Esophagus squamous epithelium (tissue), 5 donors: Measurements from ENCODE around the gene MTREX. TPM values are rescaled to one million over a fixed set of nuclear protein-coding genes. Genes with fewer than 3 reads are reported as not detected.

Source experiments
- DNase-seq: peaks from one replicate; lab custom pipeline; 2025; lab: John Stamatoyannopoulos, UW
- H3K27ac ChIP-seq, 4 donors: fragments of 200-600 bp; sonication (generic); one replicate each; pipeline ENCODE4 v1.5.1; 2016 to 2019; ENCODE audit warnings: mild to moderate bottlenecking in 1 of 4
- H3K27me3 ChIP-seq, 4 donors: fragments of 200-600 bp; sonication (generic); 1 replicate in 3 of 4; 2 replicates in 1 of 4; pipeline versions ENCODE4 v1.5.1 to v1.6.0; 2017 to 2021; ENCODE audit warnings: antibody characterized with exemption in 1 of 4
- H3K36me3 ChIP-seq, 3 donors: fragments of 200-600 bp; sonication (generic); one replicate each; pipeline ENCODE4 v1.5.1; 2016 to 2019
- H3K4me1 ChIP-seq, 3 donors: fragments of 200-600 bp; sonication (generic); one replicate each; pipeline ENCODE4 v1.5.1; 2017 to 2019
- H3K4me3 ChIP-seq, 4 donors: fragments of 200-600 bp; sonication (generic); 1 replicate in 3 of 4; 2 replicates in 1 of 4; pipeline ENCODE4 v1.5.1; 2016 to 2019; ENCODE audit warnings: mild to moderate bottlenecking in 2 of 4, moderate library complexity in 1 of 4
- H3K9me3 ChIP-seq, 3 donors: fragments of 200-600 bp; sonication (generic); one replicate each; pipeline ENCODE4 v1.5.1; 2016 to 2019
- CTCF ChIP-seq, 6 experiments: fragments of 450-650 bp in 4 of 6; fragments of 200-600 bp in 2 of 6; sonication (generic) in 2 of 6; IDR thresholded peaks; one replicate each; pipeline ENCODE4 v1.5.1; 2016 to 2019; ENCODE audit warnings: antibody characterized with exemption in 6 of 6, mild to moderate bottlenecking in 4 of 6, moderate library complexity in 4 of 6
- POLR2A ChIP-seq, 4 donors: fragments of 450-650 bp; IDR thresholded peaks; one replicate each; pipeline ENCODE4 v1.6.1; 2017; ENCODE audit warnings: antibody characterized with exemption in 4 of 4, mild to moderate bottlenecking in 4 of 4, moderate library complexity in 3 of 4
- WGBS, 2 donors: methylation state at CpG; one replicate each; pipeline ENCODE4 v1.1.5; 2018; 5-methylcytosine and 5-hydroxymethylcytosine counted together
- intact Hi-C: fragments of 100-400 bp; cut with DNase I; formaldehyde crosslinking; loops from one replicate; pipeline ENCODE4 v1.15.0; 2022
- total RNA-seq, 4 donors: library from RNA; depleted of rRNA; stranded (reverse); fragments of >200 nt; gene quantifications; one replicate each; pipeline ENCODE4 v1.1.0, GENCODE V29; 2016
- donor health status: DM: yes; HTN: yes; CAD: no.

The MTREX gene
- total RNA-seq, 4 donors from 2014 or later, result 63.9 to 79.3 (median 72.2) TPM

- Histone ChIP-seq H3K9me3 (peaks cover 0 to under 1% (median 0%) of the 10 kb centered on the region in 3 donors), H3K27me3 (no peaks in the 10 kb centered on the region), H3K36me3 (peaks cover 15 to 100% (median 24%) of the 10 kb centered on the region in 3 donors), H3K4me1 (no peaks in the 10 kb centered on the region), H3K27ac (no peak overlapping the region), H3K4me3 (no peak overlapping the region)
- intact Hi-C loops, result loop anchor here (10.0 kb wide), 1 partner anchor 55 kb away; the partner anchor contains the start of gene CCNO
- DNase-seq, result no peak
- no peak for TF ChIP-seq POLR2A (IDR thresholded peaks at IDR 0.05)
- no peak for TF ChIP-seq CTCF (IDR thresholded peaks at IDR 0.05)
Observed at GRCh38 chr5:55289808-55290207, 18.0 kb upstream of the MTREX start.

DNA sequence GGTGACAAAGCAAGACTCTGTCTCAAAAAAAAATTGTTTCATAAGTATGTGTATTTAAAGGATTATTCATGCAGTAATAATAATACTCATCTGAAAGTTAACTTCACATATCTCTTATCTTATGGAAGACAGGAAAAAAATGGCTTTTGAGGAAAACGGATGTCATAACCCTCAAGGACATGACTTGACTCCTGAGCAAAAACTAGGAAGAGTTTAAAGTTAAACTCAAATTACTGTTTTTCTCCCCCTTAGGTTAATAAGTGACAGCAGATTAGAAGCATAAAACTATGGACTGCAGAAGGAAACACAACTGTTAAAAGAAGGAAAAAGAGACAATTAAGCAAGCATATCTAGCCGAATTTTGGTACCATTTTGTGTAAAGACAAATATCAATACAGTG is 16.8 kb upstream of the MTREX start:
- TF ChIP-seq CTCF (IDR thresholded peaks at IDR 0.05) (no peak), POLR2A (IDR thresholded peaks at IDR 0.05) (no peak)
- no peak for DNase-seq
- 91 to 95% methylated on average over 2 of the region's 2 CpGs for WGBS, 2 donors
- Histone ChIP-seq H3K27ac (no peak overlapping the region), H3K9me3 (peaks cover 0 to 2% (median 0%) of the 10 kb centered on the region in 3 donors), H3K36me3 (peaks cover 15 to 100% (median 22%) of the 10 kb centered on the region in 3 donors), H3K27me3 (no peaks in the 10 kb centered on the region), H3K4me3 (no peak overlapping the region), H3K4me1 (no peaks in the 10 kb centered on the region)
- intact Hi-C loops, result loop anchor here (10.0 kb wide), 1 partner anchor 56 kb away; the partner anchor contains the start of gene CCNO

GRCh38 chr5:55294935-55295334 is 12.9 kb upstream of the MTREX start:
- no peak for DNase-seq
- Histone ChIP-seq H3K27me3 (no peaks in the 10 kb centered on the region), H3K36me3 (peaks cover 6 to 83% (median 14%) of the 10 kb centered on the region in 3 donors), H3K4me3 (no peak overlapping the region), H3K27ac (no peak overlapping the region), H3K9me3 (peaks cover 0 to 2% (median 0%) of the 10 kb centered on the region in 3 donors), H3K4me1 (no peaks in the 10 kb centered on the region)
- intact Hi-C loops, result loop anchor here (10.0 kb wide), 1 partner anchor 60 kb away; the partner anchor contains the start of gene CCNO
- 90 to 94% methylated on average over 1 of the region's 1 CpG for WGBS, 2 donors
- TF ChIP-seq POLR2A (IDR thresholded peaks at IDR 0.05) (no peak), CTCF (IDR thresholded peaks at IDR 0.05) (no peak)

GRCh38 chr5:55300890-55301289 is 6.9 kb upstream of the MTREX start:
- WGBS, 2 donors, result 100% methylated on average over 2 of the region's 2 CpGs
- Histone ChIP-seq H3K9me3 (peaks cover 0 to 6% (median 0%) of the 10 kb centered on the region in 3 donors), H3K27ac (no peak overlapping the region), H3K4me3 (no peak overlapping the region), H3K4me1 (peaks cover 16 to 30% (median 22%) of the 10 kb centered on the region in 3 donors), H3K27me3 (no peaks in the 10 kb centered on the region), H3K36me3 (peaks cover 0 to 43% (median 0%) of the 10 kb centered on the region in 3 donors)
- intact Hi-C loops, result no loop called here
- no peak for DNase-seq
- TF ChIP-seq CTCF (IDR thresholded peaks at IDR 0.05) (no peak), POLR2A (IDR thresholded peaks at IDR 0.05) (no peak)

GRCh38 chr5:55303238-55303690 is 4.5 kb upstream of the MTREX start:
- Histone ChIP-seq H3K27ac (peak overlapping the region; percentile 7 to 70 (median 64)), H3K4me1 (peaks cover 24 to 42% (median 28%) of the 10 kb centered on the region in 3 donors), H3K27me3 (no peaks in the 10 kb centered on the region), H3K9me3 (peaks cover 0 to 6% (median 0%) of the 10 kb centered on the region in 3 donors), H3K36me3 (peaks cover 0 to 25% (median 0%) of the 10 kb centered on the region in 3 donors), H3K4me3 (no peak overlapping the region)
- no peak for TF ChIP-seq CTCF (IDR thresholded peaks at IDR 0.05)
- no peak for TF ChIP-seq POLR2A (IDR thresholded peaks at IDR 0.05)
- WGBS, 2 donors, result 27 to 31% methylated on average over 4 of the region's 4 CpGs
- no peak for DNase-seq
- intact Hi-C loops, result no loop called here
